ENCODE data around the gene FGF8.

Gene FGF8

GRCh38 chr10:101781984-101782810 lies 6.3 kb upstream of the FGF8 start:
- no peak for DNase-seq

GRCh38 chr10:101781655-101781983 lies 5.7 kb upstream of the FGF8 start:
- no peak for DNase-seq

- DNase-seq, result peak; percentile 58
These were observed 5.1 kb upstream of the FGF8 start for GRCh38 chr10:101780818-101781654.

- DNase-seq, result no peak
These were observed 4.4 kb upstream of the FGF8 start for GRCh38 chr10:101780187-101780817.

GRCh38 chr10:101779544-101780186 lies 3.8 kb upstream of the FGF8 start:
- peak; percentile 53 for DNase-seq

- DNase-seq, result peak; percentile 6
These were observed 3.0 kb upstream of the FGF8 start for GRCh38 chr10:101778781-101779543.

GRCh38 chr10:101778151-101778780 lies 2.4 kb upstream of the FGF8 start:
- DNase-seq, result no peak

- no peak for DNase-seq
These were observed 1.8 kb upstream of the FGF8 start for GRCh38 chr10:101777619-101778145.

- no peak for DNase-seq
These were observed 375 bp upstream of the FGF8 start for GRCh38 chr10:101776161-101776817.

- no peak for DNase-seq
These were observed 1.2 kb downstream of the FGF8 start for GRCh38 chr10:101774589-101775272.

- no peak for DNase-seq
These were observed 1.9 kb downstream of the FGF8 start for GRCh38 chr10:101773923-101774588.

GRCh38 chr10:101772895-101773761 lies 2.8 kb downstream of the FGF8 start:
- no peak for DNase-seq

- no peak for DNase-seq
These were observed 3.7 kb downstream of the FGF8 start for GRCh38 chr10:101772017-101772894.

- DNase-seq, result no peak
These were observed 4.5 kb downstream of the FGF8 start for GRCh38 chr10:101771380-101771779.

GRCh38 chr10:101770331-101771215 lies 5.3 kb downstream of the FGF8 start:
- DNase-seq, result no peak

GRCh38 chr10:101769541-101770180 lies 6.3 kb downstream of the FGF8 start:
- no peak for DNase-seq

All from fibroblast of skin of abdomen (primary cell).